HG03097 (cell line): Measurements from ENCODE around the gene NPAS3.

Experiments used
- ATAC-seq: cut with Tn5 transposase; IDR thresholded peaks from one replicate; pipeline ENCODE4 v1.9.1; 2021; ENCODE audit not compliant: unreplicated experiment, low FRiP score

Gene NPAS3

GRCh38 chr14:33643426-33644181, 704.9 kb downstream of the NPAS3 start:
- no peak for ATAC-seq

DNA sequence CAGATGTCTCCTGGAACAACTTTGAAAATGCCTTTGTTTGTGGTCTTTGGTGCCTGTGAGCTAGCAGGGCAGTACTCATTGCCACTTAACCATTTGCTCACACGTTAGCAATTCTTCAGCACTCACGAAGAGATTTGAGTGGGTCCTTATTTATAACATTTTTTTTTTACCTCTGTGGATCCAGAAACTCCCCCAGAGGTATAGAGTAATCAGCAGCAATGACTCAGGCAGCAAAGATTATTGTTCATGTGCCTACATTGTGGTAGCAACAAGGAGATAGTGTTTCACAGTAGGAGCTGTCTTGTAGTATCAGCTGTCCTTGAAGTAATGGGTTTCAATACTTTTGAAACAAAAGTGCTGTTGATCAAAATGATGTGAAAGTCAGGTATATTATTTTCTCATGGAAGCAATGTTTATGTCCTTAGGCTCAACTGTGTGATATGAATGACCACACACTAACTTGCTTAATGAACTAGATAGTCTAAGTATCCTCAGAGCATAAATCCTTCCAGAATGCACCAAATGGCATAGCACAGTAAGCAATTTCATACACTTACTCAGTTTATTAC, 708.1 kb downstream of the NPAS3 start:
- no peak for ATAC-seq

- no peak for ATAC-seq
Measured at GRCh38 chr14:33647385-33647786, 708.7 kb downstream of the NPAS3 start.

DNA sequence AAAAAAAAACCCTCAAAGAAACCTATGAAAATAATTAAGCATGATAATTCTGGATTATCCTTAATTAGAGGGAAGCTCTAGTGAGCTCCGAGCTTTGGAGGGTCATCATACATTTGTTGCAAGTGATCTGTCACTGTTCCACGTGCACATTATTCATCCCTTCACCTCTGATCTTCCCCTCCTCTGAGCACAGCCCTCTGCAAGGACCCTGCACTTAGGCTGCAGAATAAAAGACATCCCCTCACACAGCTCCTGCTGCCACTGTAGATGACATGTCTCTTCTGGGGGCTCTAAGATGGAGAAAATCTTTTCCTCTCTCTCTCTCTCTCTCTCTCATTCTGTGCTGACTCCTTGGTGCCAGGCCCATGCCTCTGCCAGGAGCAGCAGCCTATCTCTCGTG, 711.8 kb downstream of the NPAS3 start:
- no peak for ATAC-seq

DNA sequence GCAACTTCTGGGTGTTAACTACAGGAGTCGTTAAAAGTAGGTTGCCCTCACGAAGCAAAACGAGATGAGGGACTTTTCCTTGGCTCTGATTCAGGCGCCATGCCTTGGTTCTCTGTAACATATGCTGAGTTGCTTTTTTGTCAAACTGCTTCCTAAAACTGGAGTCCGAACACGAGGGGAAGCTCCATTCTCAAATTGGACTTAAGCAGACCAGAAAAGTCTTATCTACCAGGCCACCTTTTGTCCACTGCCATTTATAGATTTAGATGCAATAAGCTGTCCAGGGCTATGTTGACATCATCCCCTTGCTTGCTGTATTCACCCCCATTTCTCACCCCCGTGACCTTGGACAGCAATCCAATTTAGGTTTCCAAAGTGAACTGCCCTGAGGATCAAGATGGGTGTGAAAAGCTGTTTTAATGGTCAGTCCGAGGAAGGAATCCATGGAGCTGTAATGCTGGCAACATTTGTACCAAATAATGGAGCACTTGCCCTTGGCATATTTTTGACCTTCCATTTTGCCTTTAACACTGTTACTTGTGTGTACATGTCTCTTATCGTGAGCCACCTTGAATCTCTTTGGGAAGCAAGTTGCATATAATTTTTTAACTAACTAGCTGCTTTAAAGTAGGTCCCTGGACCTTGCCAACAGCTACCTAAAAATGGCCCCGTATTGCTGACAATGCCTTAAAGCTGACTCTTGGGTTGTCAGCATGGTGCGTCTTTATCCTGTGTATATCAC, 714.1 kb downstream of the NPAS3 start:
- ATAC-seq = no peak

GRCh38 chr14:33653308-33653695, 714.6 kb downstream of the NPAS3 start:
- ATAC-seq = no peak

- ATAC-seq = no peak
Measured at GRCh38 chr14:33655421-33655820, 716.7 kb downstream of the NPAS3 start.

DNA sequence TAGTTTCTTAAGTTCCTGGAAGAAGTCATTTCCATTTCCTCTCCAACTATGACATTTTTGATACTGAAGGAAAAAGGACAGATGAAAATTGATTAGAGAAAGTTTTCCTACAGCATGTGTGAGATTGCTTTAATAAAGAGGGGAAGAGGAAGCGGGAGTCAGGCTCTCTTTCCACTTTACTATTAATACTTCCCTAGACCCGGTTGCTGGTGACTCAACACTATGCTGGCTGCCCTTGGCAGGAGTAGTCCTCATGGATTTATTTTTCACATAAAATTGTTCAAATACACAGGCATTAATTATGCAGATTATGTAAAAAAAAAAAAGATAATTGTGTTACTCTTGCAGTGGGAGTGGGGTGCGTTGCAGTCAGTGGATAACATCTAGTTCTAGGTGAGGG, 718.8 kb downstream of the NPAS3 start:
- no peak for ATAC-seq

DNA sequence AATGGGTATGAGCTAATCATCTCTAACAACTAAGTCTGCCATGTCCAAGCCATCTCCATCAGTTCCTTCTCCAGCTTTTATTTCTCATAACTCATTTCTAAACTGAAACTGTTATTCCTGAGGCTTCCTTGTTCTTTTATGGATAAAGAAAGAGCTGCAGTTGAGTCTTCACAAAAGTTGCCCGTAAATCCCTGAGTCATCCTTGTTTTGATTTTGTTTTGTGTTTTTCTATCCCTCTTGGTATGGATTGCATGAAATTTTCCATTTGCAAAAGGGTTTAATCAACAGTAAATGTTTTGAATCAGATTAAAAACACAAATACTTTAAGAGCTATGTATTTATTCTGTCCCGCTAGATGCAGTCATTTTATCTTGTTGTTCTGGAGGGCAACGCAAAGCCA, 721.6 kb downstream of the NPAS3 start:
- no peak for ATAC-seq

DNA sequence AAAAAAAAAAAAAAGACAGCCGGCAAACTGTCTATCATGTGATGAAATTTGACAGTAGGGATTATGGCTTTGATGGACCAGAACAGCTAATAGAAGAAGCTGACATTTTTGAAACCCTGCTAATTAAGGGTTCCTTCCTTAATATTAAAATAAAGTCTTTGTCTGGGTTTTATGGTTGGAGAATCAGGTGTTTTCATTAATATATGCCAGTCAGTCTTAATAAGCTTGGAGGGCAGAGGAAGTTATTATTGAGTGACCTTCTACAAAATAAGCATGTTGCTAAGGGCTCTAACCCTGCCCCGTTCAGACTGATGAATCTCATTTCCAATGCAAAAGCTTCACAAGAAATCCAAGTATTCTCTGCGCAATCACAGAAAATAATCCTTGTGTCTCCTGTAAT, 722.4 kb downstream of the NPAS3 start:
- no peak for ATAC-seq

GRCh38 chr14:33668066-33668465, 729.4 kb downstream of the NPAS3 start:
- ATAC-seq = no peak

GRCh38 chr14:33669111-33669510, 730.4 kb downstream of the NPAS3 start:
- no peak for ATAC-seq

DNA sequence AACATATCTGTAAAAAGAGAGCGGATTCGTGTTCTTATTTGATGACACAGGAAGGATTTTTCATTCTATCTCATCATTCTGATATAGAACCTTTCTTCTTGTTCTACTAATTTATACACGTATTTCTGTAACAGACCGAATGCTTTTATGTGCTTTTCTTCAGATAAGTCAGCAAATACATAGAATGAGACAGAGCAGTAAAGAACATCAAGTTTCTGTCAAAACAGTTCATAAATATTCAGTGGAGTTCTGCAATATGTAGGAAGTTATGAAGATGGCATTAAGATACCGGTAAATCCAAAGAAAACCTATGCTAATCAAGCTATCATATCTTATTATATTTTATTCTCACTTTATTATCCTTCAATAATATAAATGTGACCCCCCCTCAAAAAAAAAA, 731.6 kb downstream of the NPAS3 start:
- no peak for ATAC-seq

DNA sequence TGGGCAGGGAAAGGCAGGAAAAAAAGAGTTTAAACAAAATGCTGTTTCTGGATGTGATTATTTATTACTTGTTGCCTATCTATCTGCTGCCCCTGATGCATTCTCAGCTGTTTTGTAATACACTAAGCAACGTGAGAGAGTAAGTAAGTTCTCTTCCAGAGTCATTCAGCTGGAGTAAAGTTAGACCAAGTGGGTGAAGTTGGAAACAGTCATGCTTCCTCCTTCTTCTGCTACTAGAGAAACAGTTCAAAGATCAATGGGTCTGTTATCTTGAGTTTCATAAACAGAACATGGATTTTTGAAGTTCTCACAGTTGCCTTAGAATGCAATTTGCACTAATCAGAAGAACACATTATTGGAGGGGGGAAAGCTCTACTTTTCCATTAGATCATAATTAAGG, 732.9 kb downstream of the NPAS3 start:
- ATAC-seq = no peak

- ATAC-seq = no peak
Measured at GRCh38 chr14:33674927-33675326, 736.2 kb downstream of the NPAS3 start.

DNA sequence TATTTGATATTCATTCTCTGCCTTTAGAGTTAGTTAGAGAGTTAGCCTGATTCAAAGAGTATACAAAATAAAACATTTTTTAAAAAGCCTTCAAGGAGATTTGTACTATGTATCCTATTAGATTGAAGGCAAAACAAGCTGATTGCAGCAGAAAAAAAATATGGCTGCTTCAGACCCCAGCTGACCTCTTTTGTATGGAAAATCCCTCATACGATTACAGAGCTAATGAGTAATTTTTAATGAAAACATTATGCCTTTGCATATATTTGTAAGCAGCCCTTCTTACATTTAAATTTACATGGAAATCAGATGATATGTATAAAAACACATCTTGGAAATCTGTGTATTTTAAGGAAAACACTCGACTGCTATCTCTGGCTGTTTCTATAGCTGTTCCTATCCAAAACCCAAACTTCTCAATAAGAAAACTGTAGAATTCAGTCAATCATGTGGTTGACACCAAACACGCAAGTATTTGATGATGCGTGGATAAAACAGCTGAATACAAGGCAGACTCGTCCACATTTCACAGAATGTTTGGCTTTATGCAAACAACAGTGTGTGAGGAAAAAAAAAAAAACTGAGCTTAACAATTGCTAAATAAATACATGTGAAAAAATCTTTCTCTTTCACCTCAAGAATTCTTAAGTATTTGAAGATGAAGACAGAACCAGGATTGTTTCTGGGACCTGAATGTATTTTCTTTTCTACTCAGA, 736.9 kb downstream of the NPAS3 start:
- no peak for ATAC-seq

DNA sequence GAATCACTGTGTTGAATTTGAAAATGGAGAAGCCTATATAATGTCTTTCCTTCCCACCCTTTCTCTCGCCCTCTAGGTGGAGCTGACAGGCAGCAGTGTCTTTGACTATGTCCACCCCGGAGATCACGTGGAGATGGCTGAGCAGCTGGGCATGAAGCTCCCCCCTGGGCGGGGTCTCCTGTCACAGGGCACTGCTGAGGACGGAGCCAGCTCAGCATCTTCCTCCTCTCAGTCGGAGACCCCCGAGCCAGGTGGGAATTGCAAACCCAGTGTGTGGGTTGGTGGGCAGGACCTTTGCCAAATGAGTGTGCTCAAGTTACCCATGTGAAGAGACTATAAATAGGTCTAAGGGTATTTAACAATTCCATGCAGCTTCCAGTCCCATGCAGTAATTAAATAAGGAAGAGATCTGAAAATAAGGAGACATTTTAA, 737.5 kb downstream of the NPAS3 start:
- ATAC-seq = no peak

GRCh38 chr14:33676891-33677290, 738.2 kb downstream of the NPAS3 start:
- no peak for ATAC-seq

GRCh38 chr14:33678005-33678404, 739.3 kb downstream of the NPAS3 start:
- no peak for ATAC-seq

DNA sequence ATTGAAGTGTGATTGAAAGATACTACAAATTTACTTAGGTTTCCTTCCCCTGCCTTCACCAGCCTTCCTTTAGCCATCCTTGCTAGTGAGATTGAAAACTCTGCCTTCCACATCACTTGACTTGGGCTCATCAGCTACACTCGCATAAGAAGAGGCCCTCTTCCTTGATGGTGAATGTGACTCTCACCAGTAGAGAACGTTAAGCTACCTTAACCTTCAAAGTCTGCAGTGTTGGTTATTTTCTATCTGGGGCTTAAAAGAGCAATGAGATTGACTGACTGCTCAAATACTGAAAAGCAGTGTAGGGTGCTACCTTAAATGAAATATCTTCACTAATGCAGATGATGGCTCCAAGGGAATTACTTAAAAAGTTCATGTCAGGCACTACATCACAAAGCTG, 740.3 kb downstream of the NPAS3 start:
- ATAC-seq = no peak
